HG02763 (cell line): Measurements from ENCODE around the gene MUC5B.
"Not testable (repeated sequence)": the region's sequence is repeated elsewhere in the genome, so short reads cannot be mapped to it uniquely, and the experiment has no call there.

Experiments used
- ATAC-seq: cut with Tn5 transposase; IDR thresholded peaks from one replicate; pipeline ENCODE4 v1.9.1; 2021; ENCODE audit warnings: mild to moderate bottlenecking, moderate library complexity; ENCODE audit not compliant: unreplicated experiment

MUC5B gene

GRCh38 chr11:1244557-1244956 is 21.7 kb downstream of the MUC5B start:
- not testable (repeated sequence) for ATAC-seq

GRCh38 chr11:1245717-1246116 is 22.9 kb downstream of the MUC5B start:
- not testable (repeated sequence) for ATAC-seq

- not testable (repeated sequence) for ATAC-seq
Measured at GRCh38 chr11:1246301-1246700, 23.4 kb downstream of the MUC5B start.

GRCh38 chr11:1247026-1247425 is 24.2 kb downstream of the MUC5B start:
- not testable (repeated sequence) for ATAC-seq

- not testable (repeated sequence) for ATAC-seq
Measured at GRCh38 chr11:1248951-1249350, 26.1 kb downstream of the MUC5B start.

- not testable (repeated sequence) for ATAC-seq
Measured at GRCh38 chr11:1250411-1250810, 27.5 kb downstream of the MUC5B start.

GRCh38 chr11:1251236-1251770 is 28.4 kb downstream of the MUC5B start:
- ATAC-seq = no peak

- no peak for ATAC-seq
Measured at GRCh38 chr11:1252371-1253102, 29.7 kb downstream of the MUC5B start.

- no peak for ATAC-seq
Measured at GRCh38 chr11:1253103-1253485, 30.2 kb downstream of the MUC5B start.

GRCh38 chr11:1254086-1254648 is 31.3 kb downstream of the MUC5B start:
- no peak for ATAC-seq

GRCh38 chr11:1254733-1255132 is 31.9 kb downstream of the MUC5B start:
- no peak for ATAC-seq

- ATAC-seq = no peak
Measured at GRCh38 chr11:1255151-1255550, 32.3 kb downstream of the MUC5B start.

GRCh38 chr11:1256257-1257045 is 33.6 kb downstream of the MUC5B start:
- ATAC-seq = no peak

GRCh38 chr11:1257366-1257765 is 34.5 kb downstream of the MUC5B start:
- no peak for ATAC-seq

- no peak for ATAC-seq
Measured at GRCh38 chr11:1257916-1258315, 35.0 kb downstream of the MUC5B start.

GRCh38 chr11:1258401-1259075 is 35.7 kb downstream of the MUC5B start:
- ATAC-seq = no peak

- no peak for ATAC-seq
Measured at GRCh38 chr11:1259076-1259461, 36.2 kb downstream of the MUC5B start.

- no peak for ATAC-seq
Measured at GRCh38 chr11:1259561-1259960, 36.7 kb downstream of the MUC5B start.

GRCh38 chr11:1260023-1260501 is 37.2 kb downstream of the MUC5B start:
- no peak for ATAC-seq

- no peak for ATAC-seq
Measured at GRCh38 chr11:1260620-1261019, 37.8 kb downstream of the MUC5B start.
